HepG2 (cell line): ENCODE data around the gene RPP21. TPM values are rescaled to one million over a fixed set of nuclear protein-coding genes. Genes with fewer than 3 reads are reported as not detected.

Source experiments
- ATF6 ChIP-seq: sonication (generic); formaldehyde crosslinking; conservative IDR thresholded peaks from 2 replicates; pipeline ENCODE4 v1.4.0; 2020; ENCODE audit warnings: missing genetic modification reagents
- BATF2 ChIP-seq: sonication (generic); formaldehyde crosslinking; IDR thresholded peaks from 2 replicates; pipeline ENCODE4 v1.8.0; 2022; ENCODE audit warnings: mild to moderate bottlenecking, missing genetic modification reagents, moderate library complexity
- ELF1 ChIP-seq: sonication (generic); formaldehyde crosslinking; IDR thresholded peaks from 2 replicates; pipeline ENCODE4 v1.4.0; 2020; ENCODE audit warnings: missing genetic modification reagents
- ETV5 ChIP-seq: IDR thresholded peaks from 2 replicates; pipeline ENCODE4 v1.6.1; 2018; ENCODE audit warnings: missing biosample characterization, missing genetic modification reagents, inconsistent platforms, borderline replicate concordance
- HNF1A ChIP-seq, 2 experiments: sonication (generic) in 1 of 2; formaldehyde crosslinking in 1 of 2; IDR thresholded peaks; 2 replicates each; pipeline versions ENCODE4 v1.4.0 to v1.6.1; 2016 to 2020; ENCODE audit warnings: borderline replicate concordance in 1 of 2, low read depth in 1 of 2, mild to moderate bottlenecking in 1 of 2, missing genetic modification reagents in 1 of 2
- KDM6A ChIP-seq: IDR thresholded peaks from 2 replicates; pipeline ENCODE4 v1.6.1; 2016; ENCODE audit warnings: low read depth
- MAFF ChIP-seq: IDR thresholded peaks from 2 replicates; pipeline ENCODE4 v1.6.1; 2011; ENCODE audit warnings: low read depth, low read length, improper control_type of control experiment
- NR2F1 ChIP-seq, 2 experiments: fragments of 450-650 bp in 1 of 2; formaldehyde crosslinking in 1 of 2; IDR thresholded peaks; 2 replicates each; pipeline versions ENCODE4 v1.5.0 to v1.6.1; 2016 to 2020; ENCODE audit warnings: mild to moderate bottlenecking in 1 of 2, missing compliant biosample characterization in 1 of 2, missing genetic modification reagents in 1 of 2, moderate library complexity in 1 of 2
- POLR2A ChIP-seq, 2 experiments: IDR thresholded peaks; 2 replicates each; pipeline ENCODE4 v1.6.1; 2011; ENCODE audit warnings: low read depth in 2 of 2, low read length in 2 of 2, mild to moderate bottlenecking in 1 of 2, moderate library complexity in 1 of 2; ENCODE audit not compliant: insufficient read depth in 1 of 2
- RFX1 ChIP-seq: fragments of 450-650 bp; IDR thresholded peaks from 2 replicates; pipeline ENCODE4 v1.6.1; 2017
- SIX4 ChIP-seq: sonication (generic); formaldehyde crosslinking; IDR thresholded peaks from 2 replicates; pipeline ENCODE4 v1.4.0; 2020; ENCODE audit warnings: missing genetic modification reagents
- SMAD1 ChIP-seq: sonication (generic); formaldehyde crosslinking; IDR thresholded peaks from 2 replicates; pipeline ENCODE4 v1.4.0; 2020; ENCODE audit warnings: missing genetic modification reagents, low read depth, mild to moderate bottlenecking, borderline replicate concordance
- SUZ12 ChIP-seq: fragments of 150-350 bp; IDR thresholded peaks from 2 replicates; pipeline ENCODE4 v1.6.1; 2014; ENCODE audit warnings: low read depth, low read length
- ZBTB39 ChIP-seq: sonication (generic); formaldehyde crosslinking; IDR thresholded peaks from 2 replicates; pipeline ENCODE4 v1.5.0; 2020; ENCODE audit warnings: missing genetic modification reagents
- ZNF577 ChIP-seq: sonication (generic); formaldehyde crosslinking; IDR thresholded peaks from 2 replicates; pipeline ENCODE4 v1.4.0; 2020; ENCODE audit warnings: mild to moderate bottlenecking, low read depth, missing genetic modification reagents, borderline replicate concordance
- ZSCAN29 ChIP-seq: sonication (generic); formaldehyde crosslinking; conservative IDR thresholded peaks from 2 replicates; pipeline ENCODE4 v1.4.0; 2020; ENCODE audit warnings: mild to moderate bottlenecking, missing genetic modification reagents
- polyA plus RNA-seq, 8 experiments: library from polyadenylated mRNA; depleted of rRNA in 3 of 8; stranded (reverse) in 7 of 8; unstranded in 1 of 8; fragments of >200 nt; fragmentation: Illumina TruSeq in 4 of 8; extraction: Trizol in 4 of 8; gene quantifications; 2 replicates each; pipeline versions ENCODE4 v1.2.1 to v1.2.3, GENCODE V29; 2011 to 2016; ENCODE audit warnings: low read depth in 4 of 8, missing spikeins in 1 of 8, mixed read lengths in 1 of 8; ENCODE audit not compliant: insufficient read depth in 1 of 8
- total RNA-seq, 5 experiments: library from RNA; depleted of rRNA; stranded (reverse); fragments of >200 nt; fragmentation: Illumina TruSeq; extraction: Trizol; gene quantifications; 2 replicates each; pipeline ENCODE4 v1.2.3, GENCODE V29; 2016; ENCODE audit warnings: low read depth in 1 of 5

The RPP21 gene
- total and polyA plus RNA-seq, 2 of the 13 experiments (the other 11 are each of a cell fraction or from before 2014, with no cell fraction given) = 53.1 to 72.3 TPM

- TF ChIP-seq ZBTB39 (CRISPR knock-in tag) = 0 out of 2 replicates have a peak, but pooled peaks have one; percentile 68
- no peak for TF ChIP-seq MAFF
- 0 out of 2 replicates have a peak, but pooled peaks have one; percentile 46 for TF ChIP-seq ZNF577 (CRISPR knock-in tag)
- TF ChIP-seq ELF1 (CRISPR knock-in tag) = peak; percentile 84
- peak; percentile 70 for TF ChIP-seq SUZ12
- peak; percentile 81 for TF ChIP-seq SIX4 (CRISPR knock-in tag)
- no peak for TF ChIP-seq RFX1
- TF ChIP-seq ETV5 (CRISPR knock-in tag) = peak; percentile 78; the same call in 1 of the 2 replicates
- TF ChIP-seq SMAD1 = no peak
- TF ChIP-seq BATF2 (CRISPR knock-in tag) = peak; percentile 58; the same call in 1 of the 2 replicates
- TF ChIP-seq KDM6A = no peak
- TF ChIP-seq ATF6 (CRISPR knock-in tag) = peak; percentile 82; the same call in 1 of the 2 replicates
- TF ChIP-seq ZSCAN29 = no peak
- TF ChIP-seq POLR2A (IDR thresholded peaks at IDR 0.05; ENCODE audit: insufficient read depth in 1 of 2, low read depth in 2 of 2, low read length in 2 of 2) = peak; percentile 96 to 97
- TF ChIP-seq HNF1A (IDR thresholded peaks at IDR 0.05; ENCODE audit: low read depth) = no peak
- peak; percentile 81 for TF ChIP-seq HNF1A (CRISPR knock-in tag; IDR thresholded peaks at IDR 0.05; ENCODE audit: borderline replicate concordance)
- 0 out of 4 replicates have a peak, but pooled peaks of 1 of the 2 experiments have one; percentile 30 for TF ChIP-seq NR2F1 (CRISPR knock-in tag; IDR thresholded peaks at IDR 0.05)
These were observed at the start of gene RPP21 (continued) for GRCh38 chr6:30344868-30345671.
